ENCODE measurements around the gene C13orf46. TPM values are rescaled to one million over a fixed set of nuclear protein-coding genes. Genes with fewer than 3 reads are reported as not detected.

The C13orf46 gene
- total RNA-seq, 1 experiment from 2014 or later, result 0.07 TPM

DNA sequence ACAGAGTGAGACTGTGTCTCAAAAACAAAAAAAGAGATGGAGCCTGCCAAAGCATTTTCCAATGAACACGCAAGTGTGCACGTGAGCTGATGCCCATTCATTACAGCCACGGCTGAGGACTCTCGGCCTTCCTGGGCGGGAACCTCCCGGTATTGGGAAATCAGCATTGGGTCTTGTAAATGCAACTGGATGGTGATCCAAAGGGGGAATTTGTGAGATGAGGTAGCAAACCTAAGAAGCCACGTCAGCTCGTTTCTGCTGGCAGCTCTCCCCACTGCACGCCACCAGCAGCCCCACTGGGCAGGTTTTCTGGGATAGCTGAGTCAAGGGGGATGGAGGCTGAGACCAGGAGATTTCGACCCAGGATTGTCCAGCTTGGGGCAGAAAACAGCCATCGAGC is 11.5 kb downstream of the C13orf46 start:
- no peak overlapping the region for H3K27ac ChIP-seq (ENCODE audit: low read length)
- H4K20me1 ChIP-seq (ENCODE audit: low read length), result no peaks in the 10 kb centered on the region
- peaks cover 4% of the 10 kb centered on the region; the same call in 1 of the 2 replicates for H3K36me3 ChIP-seq (ENCODE audit: low read depth, low read length)
- ChIA-PET CTCF (no interaction called here), POLR2A (ENCODE audit: unreplicated experiment) (no interaction called here)
- H3K9ac ChIP-seq (ENCODE audit: low read length), result no peak overlapping the region
- H3K4me1 ChIP-seq (ENCODE audit: insufficient read depth, low read length), result no peaks in the 10 kb centered on the region
- no peaks in the 10 kb centered on the region for H3K79me2 ChIP-seq (ENCODE audit: low read length)
- H2AFZ ChIP-seq (ENCODE audit: low read length), result no peak overlapping the region
- H3K4me2 ChIP-seq (ENCODE audit: low read length), result no peak overlapping the region
- no peaks in the 10 kb centered on the region for H3K9me3 ChIP-seq (ENCODE audit: low read length)
- DNase-seq (no peak), ATAC-seq (no peak)
- no TSS peak for BruUV-seq (replicated peaks)
- TF ChIP-seq, protein P1, sequence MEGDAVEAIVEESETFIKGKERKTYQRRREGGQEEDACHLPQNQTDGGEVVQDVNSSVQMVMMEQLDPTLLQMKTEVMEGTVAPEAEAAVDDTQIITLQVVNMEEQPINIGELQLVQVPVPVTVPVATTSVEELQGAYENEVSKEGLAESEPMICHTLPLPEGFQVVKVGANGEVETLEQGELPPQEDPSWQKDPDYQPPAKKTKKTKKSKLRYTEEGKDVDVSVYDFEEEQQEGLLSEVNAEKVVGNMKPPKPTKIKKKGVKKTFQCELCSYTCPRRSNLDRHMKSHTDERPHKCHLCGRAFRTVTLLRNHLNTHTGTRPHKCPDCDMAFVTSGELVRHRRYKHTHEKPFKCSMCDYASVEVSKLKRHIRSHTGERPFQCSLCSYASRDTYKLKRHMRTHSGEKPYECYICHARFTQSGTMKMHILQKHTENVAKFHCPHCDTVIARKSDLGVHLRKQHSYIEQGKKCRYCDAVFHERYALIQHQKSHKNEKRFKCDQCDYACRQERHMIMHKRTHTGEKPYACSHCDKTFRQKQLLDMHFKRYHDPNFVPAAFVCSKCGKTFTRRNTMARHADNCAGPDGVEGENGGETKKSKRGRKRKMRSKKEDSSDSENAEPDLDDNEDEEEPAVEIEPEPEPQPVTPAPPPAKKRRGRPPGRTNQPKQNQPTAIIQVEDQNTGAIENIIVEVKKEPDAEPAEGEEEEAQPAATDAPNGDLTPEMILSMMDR (conservative IDR thresholded peaks at IDR 0.05; ENCODE audit: low read depth, low read length), result no peak
- TF ChIP-seq EZH2 (IDR thresholded peaks at IDR 0.05; ENCODE audit: low read length, unreplicated experiment) (no peak), EZH2phosphoT487 (IDR thresholded peaks at IDR 0.05; ENCODE audit: borderline replicate concordance, low read length) (no peak)
- no peaks in the 10 kb centered on the region for H3K27me3 ChIP-seq (ENCODE audit: low read length)
- no peaks in the 10 kb centered on the region for H3F3A ChIP-seq (ENCODE audit: low read length, unreplicated experiment)
- intact Hi-C loops (cut with micrococcal nuclease), result no loop called here
- H3K4me3 ChIP-seq (ENCODE audit: low read length), result no peak overlapping the region
- no peaks in the 10 kb centered on the region for H3K9me2 ChIP-seq (replicated peaks; ENCODE audit: low read length)

DNA sequence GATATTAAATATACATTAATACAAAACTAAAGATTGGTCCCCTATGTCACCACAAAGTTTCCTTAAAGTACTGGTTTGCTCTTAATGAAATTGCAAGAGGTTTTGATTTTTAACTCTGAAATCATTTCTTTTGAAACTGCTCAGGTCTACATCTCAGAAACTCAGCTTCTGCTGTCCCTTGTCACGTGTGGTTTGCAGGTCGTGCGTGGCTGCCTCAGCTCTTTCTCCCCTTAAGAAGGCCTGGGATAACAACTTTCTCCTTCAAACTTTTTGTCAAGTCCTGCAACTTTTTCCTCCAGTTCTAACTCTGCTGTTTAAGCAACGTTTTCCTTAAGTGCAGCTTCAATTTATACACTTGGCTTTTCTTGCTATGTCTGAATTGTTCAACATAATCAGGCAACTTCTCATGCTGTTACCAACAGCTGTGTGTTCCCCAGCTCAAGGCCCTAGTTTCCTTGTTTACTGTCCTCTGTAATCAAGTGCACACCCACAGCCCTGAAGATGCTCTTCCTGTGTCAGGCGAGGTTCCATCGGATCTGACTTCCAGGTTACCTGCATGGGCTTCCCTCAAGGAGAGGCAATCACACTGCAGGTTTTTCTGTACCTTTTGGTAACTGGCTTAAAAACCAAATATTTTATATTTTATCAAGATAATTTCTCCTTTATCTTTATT is 13.5 kb downstream of the C13orf46 start:
- Histone ChIP-seq H3K27ac (ENCODE audit: low read length) (no peak overlapping the region), H3K9me3 (ENCODE audit: low read length) (no peaks in the 10 kb centered on the region), H3K36me3 (ENCODE audit: low read depth, low read length) (no peaks in the 10 kb centered on the region), H3K79me2 (ENCODE audit: low read length) (no peaks in the 10 kb centered on the region), H3K4me2 (ENCODE audit: low read length) (no peak overlapping the region), H3K9ac (ENCODE audit: low read length) (no peak overlapping the region), H3K9me2 (replicated peaks; ENCODE audit: low read length) (no peaks in the 10 kb centered on the region), H3K27me3 (ENCODE audit: low read length) (no peaks in the 10 kb centered on the region), H3K4me1 (ENCODE audit: insufficient read depth, low read length) (no peaks in the 10 kb centered on the region), H4K20me1 (ENCODE audit: low read length) (no peaks in the 10 kb centered on the region), H3K4me3 (ENCODE audit: low read length) (no peak overlapping the region), H3F3A (ENCODE audit: low read length, unreplicated experiment) (no peaks in the 10 kb centered on the region), H2AFZ (ENCODE audit: low read length) (no peak overlapping the region)
- ChIA-PET CTCF (no interaction called here), POLR2A (ENCODE audit: unreplicated experiment) (no interaction called here)
- intact Hi-C loops (cut with micrococcal nuclease), result no loop called here
- TF ChIP-seq EZH2 (IDR thresholded peaks at IDR 0.05; ENCODE audit: low read length, unreplicated experiment) (no peak), EZH2phosphoT487 (IDR thresholded peaks at IDR 0.05; ENCODE audit: borderline replicate concordance, low read length) (no peak)
- TF ChIP-seq, protein P1 (conservative IDR thresholded peaks at IDR 0.05; ENCODE audit: low read depth, low read length), result no peak
- ATAC-seq, result no peak
- no peak for DNase-seq
- no TSS peak for BruUV-seq (replicated peaks)

- Histone ChIP-seq H3K27ac (ENCODE audit: low read length) (no peak overlapping the region), H3K27me3 (ENCODE audit: low read length) (no peaks in the 10 kb centered on the region), H3K9ac (ENCODE audit: low read length) (no peak overlapping the region), H3K36me3 (ENCODE audit: low read depth, low read length) (no peaks in the 10 kb centered on the region), H4K20me1 (ENCODE audit: low read length) (no peaks in the 10 kb centered on the region), H3K79me2 (ENCODE audit: low read length) (no peaks in the 10 kb centered on the region), H3K4me2 (ENCODE audit: low read length) (no peak overlapping the region), H3K4me3 (ENCODE audit: low read length) (no peak overlapping the region), H3F3A (ENCODE audit: low read length, unreplicated experiment) (no peaks in the 10 kb centered on the region), H3K4me1 (ENCODE audit: insufficient read depth, low read length) (no peaks in the 10 kb centered on the region), H3K9me3 (ENCODE audit: low read length) (no peaks in the 10 kb centered on the region), H3K9me2 (replicated peaks; ENCODE audit: low read length) (no peaks in the 10 kb centered on the region), H2AFZ (ENCODE audit: low read length) (no peak overlapping the region)
- ATAC-seq (no peak), DNase-seq (no peak)
- intact Hi-C loops (cut with micrococcal nuclease), result no loop called here
- TF ChIP-seq EZH2phosphoT487 (IDR thresholded peaks at IDR 0.05; ENCODE audit: borderline replicate concordance, low read length), result no peak
- TF ChIP-seq, protein P1 (conservative IDR thresholded peaks at IDR 0.05; ENCODE audit: low read depth, low read length), result no peak
- TF ChIP-seq EZH2 (IDR thresholded peaks at IDR 0.05; ENCODE audit: low read length, unreplicated experiment), result no peak
- CTCF ChIA-PET, result no interaction called here
- POLR2A ChIA-PET (ENCODE audit: unreplicated experiment), result no interaction called here
- BruUV-seq (replicated peaks), result no TSS peak
Observed at GRCh38 chr13:113959198-113959597, 14.7 kb downstream of the C13orf46 start.
